GM12873 (cell line): ENCODE data around the gene MRPL17.

Experiments used
- TF ChIP-seq, protein P1 (sequence below): IDR thresholded peaks from 2 replicates; pipeline ENCODE4 v1.5.1; 2012; ENCODE audit warnings: low read depth, mild to moderate bottlenecking, moderate library complexity, low read length, control low read depth; ENCODE audit not compliant: insufficient read depth; ENCODE audit errors: missing control alignments

MRPL17 gene

DNA sequence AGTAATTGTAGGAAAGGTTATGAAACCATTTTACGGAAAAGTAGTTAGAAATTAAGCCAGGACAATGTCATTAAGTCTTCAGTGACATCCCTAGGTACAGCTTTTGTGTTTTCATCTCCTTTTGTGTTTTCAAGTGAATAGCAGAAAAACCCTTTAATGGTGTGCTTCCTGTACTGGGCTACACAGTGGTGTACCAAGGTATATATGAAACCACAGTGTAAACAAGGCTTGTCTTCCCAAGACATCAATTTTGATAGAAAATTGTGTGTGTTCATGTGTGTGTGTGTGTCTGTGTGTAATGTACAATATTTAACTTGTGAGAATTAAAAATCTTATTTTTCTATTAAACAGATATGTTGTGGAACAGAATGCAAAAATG, 8.9 kb downstream of the MRPL17 start:
- TF ChIP-seq, protein P1, sequence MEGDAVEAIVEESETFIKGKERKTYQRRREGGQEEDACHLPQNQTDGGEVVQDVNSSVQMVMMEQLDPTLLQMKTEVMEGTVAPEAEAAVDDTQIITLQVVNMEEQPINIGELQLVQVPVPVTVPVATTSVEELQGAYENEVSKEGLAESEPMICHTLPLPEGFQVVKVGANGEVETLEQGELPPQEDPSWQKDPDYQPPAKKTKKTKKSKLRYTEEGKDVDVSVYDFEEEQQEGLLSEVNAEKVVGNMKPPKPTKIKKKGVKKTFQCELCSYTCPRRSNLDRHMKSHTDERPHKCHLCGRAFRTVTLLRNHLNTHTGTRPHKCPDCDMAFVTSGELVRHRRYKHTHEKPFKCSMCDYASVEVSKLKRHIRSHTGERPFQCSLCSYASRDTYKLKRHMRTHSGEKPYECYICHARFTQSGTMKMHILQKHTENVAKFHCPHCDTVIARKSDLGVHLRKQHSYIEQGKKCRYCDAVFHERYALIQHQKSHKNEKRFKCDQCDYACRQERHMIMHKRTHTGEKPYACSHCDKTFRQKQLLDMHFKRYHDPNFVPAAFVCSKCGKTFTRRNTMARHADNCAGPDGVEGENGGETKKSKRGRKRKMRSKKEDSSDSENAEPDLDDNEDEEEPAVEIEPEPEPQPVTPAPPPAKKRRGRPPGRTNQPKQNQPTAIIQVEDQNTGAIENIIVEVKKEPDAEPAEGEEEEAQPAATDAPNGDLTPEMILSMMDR: no peak

DNA sequence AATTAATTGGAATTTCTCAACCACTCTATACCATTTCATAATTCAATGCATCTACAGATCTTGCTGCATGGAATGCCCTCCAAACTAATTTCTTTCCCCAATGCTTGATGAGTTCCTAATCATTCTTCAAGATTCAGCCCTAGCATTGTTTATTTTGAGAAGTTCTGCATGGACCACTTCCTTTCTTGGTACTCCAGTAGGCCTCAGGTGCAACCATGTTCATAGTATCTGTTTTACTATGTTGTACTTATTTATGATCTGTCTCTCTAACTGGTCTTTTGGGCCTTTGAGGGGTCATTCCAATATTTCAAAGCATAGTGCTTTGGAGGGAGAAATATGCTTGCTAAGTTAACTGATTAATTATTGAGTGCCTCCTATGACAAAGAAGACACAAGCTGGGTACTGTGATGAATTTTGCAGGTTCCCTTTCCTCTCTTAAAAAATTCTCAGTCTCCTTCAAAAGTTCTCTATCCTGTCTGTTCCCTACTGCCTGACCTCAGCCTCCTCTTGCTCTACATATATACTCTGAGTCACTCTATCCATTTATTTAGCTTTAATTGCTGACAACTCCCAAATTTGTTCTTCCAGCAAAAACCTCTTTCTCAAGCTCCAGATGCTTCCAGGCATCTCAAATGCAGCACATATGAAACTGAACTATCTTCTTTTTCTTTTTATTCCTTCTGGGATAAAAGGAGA, 9.5 kb downstream of the MRPL17 start:
- TF ChIP-seq, protein P1: no peak

DNA sequence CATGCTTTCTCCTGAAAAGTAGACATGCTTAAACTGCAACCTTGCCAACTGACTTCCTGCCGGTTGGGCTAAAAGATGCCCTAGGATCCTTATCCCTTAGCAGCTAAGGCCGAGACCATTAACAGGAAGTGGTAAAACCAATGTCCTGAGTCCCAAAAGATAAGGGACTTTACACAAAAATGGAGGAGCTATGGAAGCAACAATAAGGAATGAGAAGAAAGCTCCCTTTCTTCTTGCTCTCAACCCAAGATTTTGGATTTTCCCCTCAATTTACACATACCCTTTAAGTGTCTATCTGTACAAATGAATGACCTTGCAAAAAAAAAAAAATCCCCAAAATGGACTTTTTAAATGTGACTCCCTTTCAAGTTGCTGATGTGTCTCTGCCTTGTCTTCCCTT, 11.1 kb downstream of the MRPL17 start:
- TF ChIP-seq, protein P1: no peak

DNA sequence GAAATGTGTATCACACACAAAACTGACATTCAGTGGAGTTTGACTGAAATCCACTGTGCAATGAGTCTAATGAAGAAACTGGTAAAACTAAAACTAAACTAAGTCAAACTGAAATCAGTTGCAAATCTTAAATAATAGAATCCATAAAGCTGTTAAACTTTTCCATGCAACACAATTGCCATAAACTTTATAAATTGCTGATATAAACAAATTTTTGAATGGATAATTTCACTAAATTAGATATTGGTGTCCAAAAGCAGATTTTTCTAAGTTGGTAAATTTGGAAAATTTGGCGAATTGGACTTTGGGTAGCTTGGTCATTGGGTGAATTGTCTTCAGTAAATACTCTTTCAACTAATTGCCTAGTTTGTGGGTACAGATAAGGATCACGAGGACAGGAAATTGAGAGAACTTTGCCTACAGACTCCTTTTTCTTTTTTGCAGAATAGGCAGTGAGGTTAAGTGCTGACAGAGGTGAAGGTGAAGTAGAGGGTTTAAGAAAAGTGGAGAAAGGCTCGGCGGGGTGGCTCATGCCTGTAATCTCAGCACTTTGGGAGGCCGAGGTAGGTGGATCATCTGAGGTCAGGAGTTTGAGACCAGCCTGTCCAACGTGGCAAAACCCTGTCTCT, 12.8 kb downstream of the MRPL17 start:
- TF ChIP-seq, protein P1: no peak

DNA sequence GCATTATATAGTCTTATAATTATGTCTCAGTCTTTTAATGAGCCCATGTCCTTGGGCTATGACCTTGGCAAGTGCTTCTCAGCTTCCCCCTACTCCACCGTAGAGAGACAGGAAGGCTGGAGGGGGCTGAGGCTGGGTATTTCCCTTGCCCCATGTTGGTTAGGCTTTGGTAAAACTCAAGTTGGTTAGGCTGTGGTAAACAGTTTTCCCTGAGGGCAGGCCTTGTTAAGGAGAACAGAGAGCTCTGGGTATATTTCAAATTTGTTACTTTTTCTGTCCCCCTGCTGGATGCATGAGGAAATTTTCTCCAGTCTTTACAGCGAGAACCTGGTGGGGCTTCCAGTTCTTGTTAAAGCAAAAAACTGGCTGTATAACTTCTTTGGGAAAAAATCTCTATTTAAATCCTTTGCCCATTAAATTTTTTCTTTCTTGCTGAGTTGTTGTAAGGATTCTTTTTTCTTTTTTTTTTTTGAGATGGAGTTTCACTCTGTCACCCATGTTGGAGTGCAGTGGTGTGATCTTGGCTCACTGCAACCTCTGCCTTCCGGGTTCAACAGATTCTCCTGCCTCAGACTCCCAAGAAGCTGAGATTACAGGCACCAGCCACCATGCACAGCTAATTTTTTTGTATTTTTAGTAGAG, 15.3 kb downstream of the MRPL17 start:
- TF ChIP-seq, protein P1: peak; percentile 56

DNA sequence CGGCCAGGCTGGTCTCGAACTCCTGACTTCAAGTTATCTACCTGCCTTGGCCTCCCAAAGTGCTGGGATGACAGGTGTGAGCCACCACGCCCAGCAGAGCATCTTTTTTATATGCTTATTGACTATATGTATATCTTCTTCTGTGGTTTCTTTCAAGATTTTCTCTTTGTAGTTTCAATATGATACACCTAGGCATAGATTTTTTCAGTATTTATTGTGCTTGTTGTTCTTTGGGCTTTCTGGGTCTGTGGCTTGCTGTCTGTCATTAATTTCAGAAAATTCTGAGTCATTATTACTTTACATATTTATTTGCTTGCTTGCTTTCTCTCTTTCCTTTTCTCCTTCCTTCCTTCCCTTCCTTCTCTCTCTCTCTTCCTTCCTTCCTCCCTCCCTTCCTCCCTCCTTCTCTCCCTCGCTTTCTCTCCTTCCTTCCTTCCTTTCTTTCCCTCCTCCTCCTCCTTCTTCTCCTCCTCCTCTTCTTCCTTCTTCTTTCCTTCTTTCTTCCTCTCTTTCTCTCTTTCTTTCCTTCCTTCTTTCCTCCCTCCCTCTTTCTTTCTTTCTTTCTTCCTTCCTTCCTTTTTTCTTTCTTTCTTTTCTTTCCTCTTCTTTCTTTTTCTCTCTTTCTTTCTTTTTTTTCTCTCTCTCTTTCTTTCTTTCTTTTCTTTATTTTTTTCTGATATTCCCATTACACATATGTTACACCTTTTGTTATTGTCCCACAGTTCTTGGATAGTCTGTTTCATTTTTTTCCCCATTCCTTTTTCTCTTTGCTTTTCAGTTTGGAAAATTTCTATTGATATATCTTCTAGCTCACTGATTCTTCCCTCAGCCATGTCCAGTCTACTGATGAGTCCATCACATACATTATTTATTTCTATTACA, 16.6 kb downstream of the MRPL17 start:
- TF ChIP-seq, protein P1: no peak
